ENCODE measurements around the gene CPT1C.

GRCh38 chr19:49700563-49700962 lies 9.6 kb downstream of the CPT1C start:
- no peak for TF ChIP-seq GATA2 (IDR thresholded peaks at IDR 0.05; ENCODE audit: insufficient read depth, insufficient read length, low read depth, low read length)
- no peak for TF ChIP-seq POLR2A (IDR thresholded peaks at IDR 0.05; ENCODE audit: low read depth, low read length)
- TF ChIP-seq JUN (IDR thresholded peaks at IDR 0.05; ENCODE audit: borderline replicate concordance, insufficient read depth, insufficient read length, low read depth), result no peak
- no peak for TF ChIP-seq CTCF (IDR thresholded peaks at IDR 0.05; ENCODE audit: extremely low read depth in 1 of 2, insufficient read depth in 1 of 2, low read depth in 1 of 2, low read length in 2 of 2)
- no peak for TF ChIP-seq EZH2 (IDR thresholded peaks at IDR 0.05; ENCODE audit: borderline replicate concordance, low read depth, low read length, severe bottlenecking)
- TF ChIP-seq FOS (IDR thresholded peaks at IDR 0.05; ENCODE audit: borderline replicate concordance, insufficient read depth, low read length), result no peak
- TF ChIP-seq MAX (IDR thresholded peaks at IDR 0.05; ENCODE audit: insufficient read depth, insufficient read length), result no peak
- TF ChIP-seq POLR2AphosphoS5 (IDR thresholded peaks at IDR 0.05; ENCODE audit: insufficient read depth, low read depth, low read length), result no peak
- TF ChIP-seq MYC (IDR thresholded peaks at IDR 0.05; ENCODE audit: low read depth, low read length), result no peak
